GM19328 (cell line): ENCODE results near the gene TEAD1.

ENCODE experiments used
- ATAC-seq: cut with Tn5 transposase; IDR thresholded peaks from one replicate; pipeline ENCODE4 v1.9.1; 2021; ENCODE audit warnings: mild to moderate bottlenecking, moderate library complexity; ENCODE audit not compliant: unreplicated experiment

Gene TEAD1

GRCh38 chr11:12784987-12785386 is 110.8 kb downstream of the TEAD1 start:
- no peak for ATAC-seq

GRCh38 chr11:12785901-12786300 is 111.7 kb downstream of the TEAD1 start:
- ATAC-seq, result no peak

GRCh38 chr11:12786450-12786849 is 112.2 kb downstream of the TEAD1 start:
- no peak for ATAC-seq

- ATAC-seq, result no peak
Measured at GRCh38 chr11:12786891-12787290, 112.7 kb downstream of the TEAD1 start.

GRCh38 chr11:12787847-12788246 is 113.6 kb downstream of the TEAD1 start:
- ATAC-seq, result no peak

GRCh38 chr11:12789054-12789453 is 114.8 kb downstream of the TEAD1 start:
- no peak for ATAC-seq

- no peak for ATAC-seq
Measured at GRCh38 chr11:12789596-12790215, 115.5 kb downstream of the TEAD1 start.

- no peak for ATAC-seq
Measured at GRCh38 chr11:12790861-12791616, 116.8 kb downstream of the TEAD1 start.

- no peak for ATAC-seq
Measured at GRCh38 chr11:12792018-12792417, 117.8 kb downstream of the TEAD1 start.

GRCh38 chr11:12792590-12792989 is 118.4 kb downstream of the TEAD1 start:
- no peak for ATAC-seq

GRCh38 chr11:12793065-12793464 is 118.8 kb downstream of the TEAD1 start:
- ATAC-seq, result no peak

GRCh38 chr11:12793506-12793905 is 119.3 kb downstream of the TEAD1 start:
- ATAC-seq, result no peak

- no peak for ATAC-seq
Measured at GRCh38 chr11:12794576-12795230, 120.5 kb downstream of the TEAD1 start.

GRCh38 chr11:12797996-12798395 is 123.8 kb downstream of the TEAD1 start:
- no peak for ATAC-seq

GRCh38 chr11:12798609-12799011 is 124.4 kb downstream of the TEAD1 start:
- no peak for ATAC-seq

GRCh38 chr11:12799334-12799835 is 125.2 kb downstream of the TEAD1 start:
- no peak for ATAC-seq

- ATAC-seq, result no peak
Measured at GRCh38 chr11:12800032-12800671, 125.9 kb downstream of the TEAD1 start.

- ATAC-seq, result no peak
Measured at GRCh38 chr11:12800871-12801270, 126.7 kb downstream of the TEAD1 start.

GRCh38 chr11:12801976-12802375 is 127.8 kb downstream of the TEAD1 start:
- no peak for ATAC-seq

GRCh38 chr11:12802418-12803085 is 128.3 kb downstream of the TEAD1 start:
- no peak for ATAC-seq
